GM18526 (cell line): ENCODE data around the gene THPO.

Experiments
- POLR2A ChIP-seq: IDR thresholded peaks from 3 replicates; pipeline ENCODE4 v1.6.1; 2011; ENCODE audit not compliant: insufficient read length; ENCODE audit errors: extremely low read depth

The THPO gene

GRCh38 chr3:184378651-184379357, 797 bp upstream of the THPO start:
- no peak for TF ChIP-seq POLR2A

GRCh38 chr3:184377374-184377773, 633 bp downstream of the THPO start:
- no peak for TF ChIP-seq POLR2A

GRCh38 chr3:184375747-184376461, 2.1 kb downstream of the THPO start:
- TF ChIP-seq POLR2A, result no peak

GRCh38 chr3:184373422-184373821, 4.6 kb downstream of the THPO start:
- TF ChIP-seq POLR2A, result no peak

GRCh38 chr3:184372911-184373310, 5.1 kb downstream of the THPO start:
- TF ChIP-seq POLR2A, result no peak

- TF ChIP-seq POLR2A, result no peak
Observed at GRCh38 chr3:184372296-184372821, 5.6 kb downstream of the THPO start.

- no peak for TF ChIP-seq POLR2A
Observed at GRCh38 chr3:184371570-184372018, 6.4 kb downstream of the THPO start.

GRCh38 chr3:184368586-184369183, 9.3 kb downstream of the THPO start:
- no peak for TF ChIP-seq POLR2A

GRCh38 chr3:184368116-184368515, 9.9 kb downstream of the THPO start:
- no peak for TF ChIP-seq POLR2A

GRCh38 chr3:184366619-184367289, 11.3 kb downstream of the THPO start:
- TF ChIP-seq POLR2A, result no peak

GRCh38 chr3:184362668-184363546, 15.1 kb downstream of the THPO start:
- TF ChIP-seq POLR2A, result peak; percentile 74

GRCh38 chr3:184361932-184362667, 15.9 kb downstream of the THPO start:
- TF ChIP-seq POLR2A, result peak; percentile 21

- peak; percentile 30 for TF ChIP-seq POLR2A
Observed at GRCh38 chr3:184361532-184361931, 16.5 kb downstream of the THPO start, which contains the start of the genes CLCN2 and POLR2H. Gene CLCN2, minus strand, starts transcription at chr3:184361605. Its CDS starts 126 bp downstream, at chr3:184361479. Gene POLR2H, plus strand, starts transcription at chr3:184361710. Its CDS starts 1,783 bp downstream, at chr3:184363493.
